ENCODE measurements around the gene CPZ. TPM values are rescaled to one million over a fixed set of nuclear protein-coding genes. Genes with fewer than 3 reads are reported as not detected.

CPZ gene
- total and polyA plus RNA-seq, 2 of the 4 experiments (the other 2 are of a cell fraction) = 0.90 to 10.3 TPM

DNA sequence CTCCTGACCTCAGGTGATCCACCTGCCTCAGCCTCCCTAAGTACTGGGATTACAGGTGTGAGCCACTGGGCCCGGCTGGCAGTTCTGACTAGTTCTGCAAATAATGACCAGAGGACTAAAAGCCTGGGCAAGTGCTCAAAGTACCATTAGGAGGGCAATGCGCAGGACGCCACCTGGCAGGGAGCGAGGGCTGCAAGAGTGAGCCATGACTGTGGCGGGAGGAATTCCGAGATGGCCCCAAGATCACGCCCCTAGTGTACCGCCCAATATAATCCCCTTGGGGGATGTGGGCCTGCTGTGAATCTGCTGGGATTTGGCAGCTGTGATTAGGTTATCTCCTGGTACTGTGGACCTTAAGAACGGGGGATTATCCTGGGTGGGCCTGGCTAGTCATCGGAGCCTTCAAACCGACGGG is 38.6 kb upstream of the CPZ start:
- Histone ChIP-seq H3K27me3 (ENCODE audit: control insufficient read depth, insufficient read depth, low read length) (peaks cover 28% of the 10 kb centered on the region), H2BK120ac (ENCODE audit: low read depth, low read length) (no peak overlapping the region), H3K4ac (ENCODE audit: low read depth, low read length) (no peak overlapping the region), H2BK5ac (ENCODE audit: low read depth, low read length, poor library complexity, severe bottlenecking) (no peak overlapping the region), H3K18ac (ENCODE audit: low read depth, low read length) (no peak overlapping the region), H3K79me1 (ENCODE audit: low read depth in 1 of 2, low read length in 2 of 2) (no peaks in the 10 kb centered on the region), H3K9ac (ENCODE audit: low read depth, low read length) (no peak overlapping the region), H4K5ac (ENCODE audit: low read depth, low read length) (no peak overlapping the region), H3K56ac (ENCODE audit: extremely low read depth, insufficient read depth, low read length) (no peak overlapping the region), H2AK5ac (ENCODE audit: low read depth, low read length) (no peak overlapping the region), H4K91ac (ENCODE audit: insufficient read depth, low read depth, low read length) (no peak overlapping the region), H3K4me3 (ENCODE audit: insufficient read depth, low read depth, low read length) (no peak overlapping the region), H3K9me1 (ENCODE audit: insufficient read depth, low read length) (peaks cover 4% of the 10 kb centered on the region; the same call in 1 of the 2 replicates), H3K9me3 (ENCODE audit: control insufficient read depth, insufficient read depth, low read length) (peaks cover 2% of the 10 kb centered on the region), H3K4me1 (ENCODE audit: control insufficient read depth, insufficient read depth, low read length) (peaks cover 2% of the 10 kb centered on the region; the same call in 1 of the 2 replicates), H3K14ac (replicated peaks; ENCODE audit: low read depth, low read length) (no peak overlapping the region), H3K27ac (ENCODE audit: insufficient read depth, low read length) (no peak overlapping the region), H2BK20ac (ENCODE audit: low read depth, low read length) (no peak overlapping the region), H4K8ac (ENCODE audit: low read depth in 2 of 2, low read length in 2 of 2) (no peak overlapping the region), H2AFZ (replicated peaks; ENCODE audit: low read length, poor library complexity) (no peak overlapping the region), H4K20me1 (ENCODE audit: insufficient read depth, low read length) (no peaks in the 10 kb centered on the region), H3K36me3 (ENCODE audit: control insufficient read depth, insufficient read depth, low read length) (no peaks in the 10 kb centered on the region), H2AK9ac (replicated peaks; ENCODE audit: low read depth, low read length, poor library complexity) (no peak overlapping the region), H3K23ac (ENCODE audit: low read depth, low read length) (no peak overlapping the region), H2BK15ac (ENCODE audit: low read depth, low read length) (no peak overlapping the region), H3K4me2 (ENCODE audit: low read depth, low read length) (no peak overlapping the region)
- TF ChIP-seq NFE2L2 (IDR thresholded peaks at IDR 0.05; ENCODE audit: low read depth, low read length) (no peak), MXI1 (IDR thresholded peaks at IDR 0.05; ENCODE audit: borderline replicate concordance, low read depth, low read length) (no peak), RAD21 (IDR thresholded peaks at IDR 0.05; ENCODE audit: low read length) (no peak), MAFK (IDR thresholded peaks at IDR 0.05; ENCODE audit: low read depth, low read length) (no peak), RCOR1 (IDR thresholded peaks at IDR 0.05; ENCODE audit: insufficient replicate concordance, low read length) (no peak), USF2 (IDR thresholded peaks at IDR 0.05; ENCODE audit: low read depth, low read length) (no peak), POLR2A (IDR thresholded peaks at IDR 0.05; ENCODE audit: low read depth, low read length) (no peak), BHLHE40 (IDR thresholded peaks at IDR 0.05; ENCODE audit: low read depth, low read length) (no peak), MAZ (IDR thresholded peaks at IDR 0.05; ENCODE audit: borderline replicate concordance, low read depth, low read length) (no peak)
- TF ChIP-seq, protein P1, sequence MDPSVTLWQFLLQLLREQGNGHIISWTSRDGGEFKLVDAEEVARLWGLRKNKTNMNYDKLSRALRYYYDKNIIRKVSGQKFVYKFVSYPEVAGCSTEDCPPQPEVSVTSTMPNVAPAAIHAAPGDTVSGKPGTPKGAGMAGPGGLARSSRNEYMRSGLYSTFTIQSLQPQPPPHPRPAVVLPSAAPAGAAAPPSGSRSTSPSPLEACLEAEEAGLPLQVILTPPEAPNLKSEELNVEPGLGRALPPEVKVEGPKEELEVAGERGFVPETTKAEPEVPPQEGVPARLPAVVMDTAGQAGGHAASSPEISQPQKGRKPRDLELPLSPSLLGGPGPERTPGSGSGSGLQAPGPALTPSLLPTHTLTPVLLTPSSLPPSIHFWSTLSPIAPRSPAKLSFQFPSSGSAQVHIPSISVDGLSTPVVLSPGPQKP (IDR thresholded peaks at IDR 0.05; ENCODE audit: borderline replicate concordance, low read depth, low read length) = no peak
- BruUV-seq (replicated peaks) = no TSS peak
- ChIA-PET POLR2A (ENCODE audit: unreplicated experiment) (no interaction called here), CTCF (no interaction called here)
- ATAC-seq (ENCODE audit: low read depth) = no peak
- intact Hi-C loops (cut with micrococcal nuclease) = no loop called here
- in situ Hi-C loops (cut with MboI; ENCODE audit: low sequenced_read_pairs) = no loop called here
- WGBS, 2 experiments (ENCODE audit: extremely low coverage in 2 of 2, insufficient read length in 1 of 2) = 86% methylated on average over 1 of the region's 12 CpGs; no CpG with 5 or more reads in 1 of the 2 experiments
- no peak for DNase-seq
- dilution Hi-C loops (cut with HindIII; ENCODE audit: low sequenced_read_pairs, unreplicated experiment) = no loop called here
